Natural killer cell (primary cell): ENCODE measurements around the gene STX11. TPM values are rescaled to one million over a fixed set of nuclear protein-coding genes. Genes with fewer than 3 reads are reported as not detected.
A peak's percentile ranks its signal among the peaks of the same experiment; 100 is the strongest.

Source experiments
- ATAC-seq, 3 donors: fragments of 150-1000 bp in 2 of 3; fragments of 200-7000 bp in 1 of 3; cut with Tn5 transposase; 1 replicate in 1 of 3; 2 replicates in 2 of 3; pipeline ENCODE4 v1.10.0; 2021; ENCODE audit warnings: mild to moderate bottlenecking in 2 of 3, moderate library complexity in 2 of 3
- DNase-seq, 2 donors: peaks; one replicate each; pipeline versions ENCODE4 v3.0.0 to v3.0.0-alpha.2; 2013 to 2021; ENCODE audit warnings: mixed read lengths in 1 of 2
- H3K27ac ChIP-seq: one replicate; pipeline ENCODE4 v1.5.1; 2013; ENCODE audit warnings: mild to moderate bottlenecking, low read length
- H3K27me3 ChIP-seq: one replicate; pipeline ENCODE4 v1.6.1; 2013; ENCODE audit warnings: low read length; ENCODE audit not compliant: control insufficient read depth, insufficient read depth
- H3K36me3 ChIP-seq: one replicate; pipeline ENCODE4 v1.6.1; 2013; ENCODE audit warnings: low read length; ENCODE audit not compliant: control insufficient read depth, insufficient read depth
- H3K4me1 ChIP-seq: one replicate; pipeline ENCODE4 v1.6.1; 2013; ENCODE audit warnings: low read length; ENCODE audit not compliant: control insufficient read depth, insufficient read depth
- H3K4me3 ChIP-seq: one replicate; pipeline ENCODE4 v1.5.1; 2013; ENCODE audit warnings: low read length
- H3K9me3 ChIP-seq: one replicate; pipeline ENCODE4 v1.6.1; 2013; ENCODE audit warnings: low read length; ENCODE audit not compliant: control insufficient read depth, insufficient read depth
- H3K27ac Mint-ChIP-seq, 2 donors: one replicate each; pipeline ENCODE4 v1.8.0; 2022; ENCODE audit warnings: mild to moderate bottlenecking in 2 of 2, mixed read lengths in 2 of 2, moderate library complexity in 1 of 2
- H3K27me3 Mint-ChIP-seq, 2 donors: one replicate each; pipeline ENCODE4 v1.8.0; 2022; ENCODE audit warnings: low read depth in 2 of 2, mixed read lengths in 2 of 2
- H3K36me3 Mint-ChIP-seq: one replicate; pipeline ENCODE4 v1.8.0; 2022; ENCODE audit warnings: mixed read lengths
- H3K4me1 Mint-ChIP-seq, 2 donors: one replicate each; pipeline ENCODE4 v1.8.0; 2022; ENCODE audit warnings: mixed read lengths in 2 of 2
- H3K4me3 Mint-ChIP-seq: one replicate; pipeline ENCODE4 v1.8.0; 2022; ENCODE audit warnings: mild to moderate bottlenecking, moderate library complexity, mixed read lengths
- H3K9me3 Mint-ChIP-seq, 2 donors: one replicate each; pipeline ENCODE4 v1.8.0; 2022; ENCODE audit warnings: mixed read lengths in 2 of 2
- CTCF ChIP-seq: fragments of 200-600 bp; IDR thresholded peaks from one replicate; pipeline ENCODE4 v1.8.0; 2022; ENCODE audit warnings: antibody characterized with exemption
- WGBS: methylation state at CpG from one replicate; pipeline ENCODE4 v1.1.7; 2013; ENCODE audit warnings: missing lambda C conversion rate; ENCODE audit not compliant: insufficient coverage; 5-methylcytosine and 5-hydroxymethylcytosine counted together
- intact Hi-C: fragments of 100-400 bp; cut with micrococcal nuclease; formaldehyde crosslinking; loops from one replicate; pipeline ENCODE4 v1.14.2; 2022
- total RNA-seq, 4 donors: library from RNA; stranded (reverse); fragments of 120-200 nt in 1 of 4; gene quantifications; one replicate each; pipeline versions ENCODE4 v1.2.3 to v1.2.4, GENCODE V29; 2013 to 2022

The STX11 gene
- total RNA-seq, 3 donors from 2014 or later (not counting 1 experiment from before 2014, with no cell fraction given), result 21.9 to 38.3 (median 34.2) TPM

GRCh38 chr6:144153971-144154370 lies 3.7 kb downstream of the STX11 start:
- Mint-ChIP-seq H3K27me3 (no peaks in the 10 kb centered on the region), H3K36me3 (peaks cover 19% of the 10 kb centered on the region), H3K27ac (peak overlapping the region; percentile 94 to 96), H3K4me3 (peak overlapping the region; percentile 1), H3K9me3 (no peaks in the 10 kb centered on the region), H3K4me1 (peaks cover 76 to 81% of the 10 kb centered on the region in 2 donors)
- H3K27ac ChIP-seq, result no peak overlapping the region
- ATAC-seq, result no peak
- H3K27me3 ChIP-seq, result no peaks in the 10 kb centered on the region
- H3K36me3 ChIP-seq, result peaks cover 13% of the 10 kb centered on the region
- peaks cover 30% of the 10 kb centered on the region for H3K4me1 ChIP-seq
- 93% methylated on average over 2 of the region's 2 CpGs for WGBS
- no peak for DNase-seq
- intact Hi-C loops, result loop anchor here (5.0 to 10.0 kb wide), 2 partner anchors 151 to 198 kb away; no protein-coding TSS in a partner anchor
- H3K9me3 ChIP-seq, result no peaks in the 10 kb centered on the region
- TF ChIP-seq CTCF, result no peak
- no peak overlapping the region for H3K4me3 ChIP-seq

- intact Hi-C loops, result loop anchor here (10.0 kb wide), 1 partner anchor 149 kb away; no protein-coding TSS in a partner anchor
- peaks cover 13% of the 10 kb centered on the region for H3K36me3 ChIP-seq
- H3K4me1 Mint-ChIP-seq, result peaks cover 76 to 82% of the 10 kb centered on the region in 2 donors
- peaks cover 27% of the 10 kb centered on the region for H3K4me1 ChIP-seq
- H3K4me3 ChIP-seq, result no peak overlapping the region
- peaks cover 23% of the 10 kb centered on the region for H3K36me3 Mint-ChIP-seq
- TF ChIP-seq CTCF, result no peak
- no peaks in the 10 kb centered on the region for H3K9me3 ChIP-seq
- no peaks in the 10 kb centered on the region for H3K27me3 ChIP-seq
- DNase-seq, result no peak
- H3K27me3 Mint-ChIP-seq, result no peaks in the 10 kb centered on the region
- H3K9me3 Mint-ChIP-seq, result no peaks in the 10 kb centered on the region
- no peak overlapping the region for H3K4me3 Mint-ChIP-seq
- no peak overlapping the region for H3K27ac ChIP-seq
- H3K27ac Mint-ChIP-seq, result peak overlapping the region; percentile 74 to 75
- 67% methylated on average over 2 of the region's 2 CpGs for WGBS
- ATAC-seq, result no peak
These were observed 5.2 kb downstream of the STX11 start for GRCh38 chr6:144155529-144155928.

GRCh38 chr6:144156338-144156737 lies 6.0 kb downstream of the STX11 start:
- intact Hi-C loops, result loop anchor here (10.0 kb wide), 1 partner anchor 148 kb away; no protein-coding TSS in a partner anchor
- Histone ChIP-seq H3K36me3 (peaks cover 13% of the 10 kb centered on the region), H3K27ac (peak overlapping the region; percentile 17), H3K4me3 (no peak overlapping the region), H3K27me3 (no peaks in the 10 kb centered on the region), H3K9me3 (no peaks in the 10 kb centered on the region), H3K4me1 (peaks cover 27% of the 10 kb centered on the region)
- ATAC-seq (peak in 2 of 3 donors; percentile 7 to 41), DNase-seq (no peak)
- Mint-ChIP-seq H3K9me3 (no peaks in the 10 kb centered on the region), H3K4me1 (peaks cover 70 to 77% of the 10 kb centered on the region in 2 donors), H3K36me3 (peaks cover 23% of the 10 kb centered on the region), H3K27ac (peak overlapping the region; percentile 68 to 74), H3K27me3 (no peaks in the 10 kb centered on the region), H3K4me3 (peak overlapping the region; percentile 50)
- WGBS, result 79% methylated on average over 1 of the region's 3 CpGs
- no peak for TF ChIP-seq CTCF

GRCh38 chr6:144156991-144157390 lies 6.7 kb downstream of the STX11 start:
- peaks cover 23% of the 10 kb centered on the region for H3K36me3 Mint-ChIP-seq
- TF ChIP-seq CTCF, result no peak
- WGBS, result 94% methylated on average over 3 of the region's 3 CpGs
- no peaks in the 10 kb centered on the region for H3K27me3 Mint-ChIP-seq
- H3K27ac Mint-ChIP-seq, result peak overlapping the region; percentile 68 to 74
- DNase-seq (no peak), ATAC-seq (no peak)
- no peaks in the 10 kb centered on the region for H3K9me3 Mint-ChIP-seq
- Histone ChIP-seq H3K27me3 (no peaks in the 10 kb centered on the region), H3K27ac (no peak overlapping the region), H3K36me3 (peaks cover 13% of the 10 kb centered on the region), H3K4me3 (no peak overlapping the region), H3K4me1 (peaks cover 22% of the 10 kb centered on the region), H3K9me3 (no peaks in the 10 kb centered on the region)
- peaks cover 68 to 78% of the 10 kb centered on the region in 2 donors for H3K4me1 Mint-ChIP-seq
- H3K4me3 Mint-ChIP-seq, result no peak overlapping the region
- intact Hi-C loops, result loop anchor here (10.0 kb wide), 1 partner anchor 148 kb away; no protein-coding TSS in a partner anchor
